Muscle of back (tissue), 11 donors: Measurements from ENCODE around the gene CCDC13. TPM values are rescaled to one million over a fixed set of nuclear protein-coding genes. Genes with fewer than 3 reads are reported as not detected.

Experiments used
- DNase-seq, 3 donors: peaks; one replicate each; pipeline versions ENCODE4 v3.0.0 to v3.0.0-alpha.2; 2013
- polyA plus RNA-seq, 10 donors: library from polyadenylated mRNA; unstranded; fragments of 120-200 nt; gene quantifications; one replicate each; pipeline ENCODE4 v1.2.1, GENCODE V29; 2013; ENCODE audit not compliant: insufficient read length in 10 of 10

CCDC13 gene
- polyA plus RNA-seq, 10 donors: 0.24 to 0.96 (median 0.44) TPM

GRCh38 chr3:42799376-42799775, 26.3 kb upstream of the CCDC13 start:
- DNase-seq: no peak

GRCh38 chr3:42796332-42796885, 23.4 kb upstream of the CCDC13 start:
- no peak for DNase-seq

GRCh38 chr3:42795621-42796181, 22.6 kb upstream of the CCDC13 start:
- no peak for DNase-seq

GRCh38 chr3:42790714-42791229, 17.7 kb upstream of the CCDC13 start:
- DNase-seq: no peak

GRCh38 chr3:42786631-42787030, 13.6 kb upstream of the CCDC13 start:
- DNase-seq: no peak

- no peak for DNase-seq
Observed at GRCh38 chr3:42786212-42786611, 13.2 kb upstream of the CCDC13 start.

GRCh38 chr3:42780892-42781700, 8.0 kb upstream of the CCDC13 start:
- peak; percentile 66 to 83 (median 82) for DNase-seq

GRCh38 chr3:42780398-42780797, 7.3 kb upstream of the CCDC13 start:
- DNase-seq: no peak

GRCh38 chr3:42778644-42779043, 5.6 kb upstream of the CCDC13 start:
- DNase-seq: peak in 1 of 3 donors; percentile 24

GRCh38 chr3:42773409-42773751, 327 bp upstream of the CCDC13 start:
- no peak for DNase-seq

GRCh38 chr3:42771271-42771670, 1.8 kb downstream of the CCDC13 start:
- DNase-seq: no peak

- DNase-seq: no peak
Observed at GRCh38 chr3:42769477-42770131, 3.4 kb downstream of the CCDC13 start.

- no peak for DNase-seq
Observed at GRCh38 chr3:42764561-42765295, 8.3 kb downstream of the CCDC13 start.

GRCh38 chr3:42764115-42764514, 8.9 kb downstream of the CCDC13 start:
- no peak for DNase-seq

GRCh38 chr3:42763021-42763420, 10.0 kb downstream of the CCDC13 start:
- DNase-seq: no peak

GRCh38 chr3:42762046-42762724, 10.9 kb downstream of the CCDC13 start:
- DNase-seq: no peak

- no peak for DNase-seq
Observed at GRCh38 chr3:42758126-42758525, 14.9 kb downstream of the CCDC13 start.

- no peak for DNase-seq
Observed at GRCh38 chr3:42756681-42757213, 16.3 kb downstream of the CCDC13 start.

GRCh38 chr3:42755681-42756578, 17.1 kb downstream of the CCDC13 start:
- DNase-seq: no peak

- DNase-seq: no peak
Observed at GRCh38 chr3:42753757-42754156, 19.3 kb downstream of the CCDC13 start.
